ENCODE results near the gene WDR64.

Gene WDR64

DNA sequence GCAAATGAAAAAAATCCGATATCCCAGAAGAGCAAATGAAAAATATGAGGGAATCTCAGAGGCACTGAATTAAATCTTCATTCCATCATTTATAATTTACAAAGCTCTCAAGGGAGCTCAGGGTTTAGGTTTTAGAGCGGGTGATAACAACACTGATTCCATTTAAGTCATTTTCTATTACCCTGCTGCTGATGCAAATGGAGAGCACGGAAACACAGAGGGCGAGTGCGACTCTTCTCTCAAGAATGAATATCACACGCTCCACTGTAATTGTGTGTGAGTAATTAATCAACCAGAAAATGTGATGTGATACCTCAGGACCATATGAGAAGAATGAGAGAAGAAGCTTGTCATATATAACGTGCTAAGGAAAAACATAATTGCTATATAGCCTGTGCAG is 34.7 kb upstream of the WDR64 start:
- Mint-ChIP-seq H3K9me3 (no peaks in the 10 kb centered on the region), H3K27ac (no peak overlapping the region), H3K27me3 (no peaks in the 10 kb centered on the region), H3K36me3 (ENCODE audit: low read depth) (peaks cover 2% of the 10 kb centered on the region), H3K4me1 (peaks cover 12% of the 10 kb centered on the region), H3K4me3 (no peak overlapping the region)
- DNase-seq: no peak
- ATAC-seq: peak; percentile 21

GRCh38 chr1:241622669-241623068 is 29.4 kb upstream of the WDR64 start:
- Mint-ChIP-seq H3K27me3 (no peaks in the 10 kb centered on the region), H3K27ac (no peak overlapping the region), H3K9me3 (no peaks in the 10 kb centered on the region), H3K4me3 (no peak overlapping the region), H3K36me3 (ENCODE audit: low read depth) (peaks cover 5% of the 10 kb centered on the region), H3K4me1 (peaks cover 11% of the 10 kb centered on the region)
- no peak for ATAC-seq
- no peak for DNase-seq

DNA sequence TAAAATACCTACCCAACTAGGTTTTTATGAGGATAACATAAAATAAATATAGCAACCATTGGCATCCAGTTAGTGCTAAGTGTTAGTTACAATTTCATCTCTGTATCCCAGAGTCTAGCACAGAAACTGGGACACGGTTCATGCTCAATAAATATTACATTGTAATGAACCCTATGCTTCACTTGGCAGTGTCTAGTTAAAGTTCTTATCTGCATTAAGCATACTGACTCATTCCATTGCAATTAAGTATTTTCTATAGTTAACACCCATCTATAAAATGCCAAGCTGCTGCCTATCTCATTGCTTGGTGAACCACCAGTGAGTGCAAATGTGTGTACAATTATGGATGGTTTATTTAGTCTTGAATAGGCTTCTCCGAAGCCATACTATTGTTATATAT is 27.1 kb upstream of the WDR64 start:
- Mint-ChIP-seq H3K27me3 (no peaks in the 10 kb centered on the region), H3K36me3 (ENCODE audit: low read depth) (peaks cover 5% of the 10 kb centered on the region), H3K4me3 (no peak overlapping the region), H3K4me1 (peaks cover 24% of the 10 kb centered on the region), H3K27ac (no peak overlapping the region), H3K9me3 (no peaks in the 10 kb centered on the region)
- ATAC-seq (no peak), DNase-seq (no peak)

GRCh38 chr1:241627453-241628259 is 24.4 kb upstream of the WDR64 start:
- peak overlapping the region; percentile 37 for H3K4me3 Mint-ChIP-seq
- DNase-seq: peak; percentile 29
- H3K36me3 Mint-ChIP-seq (ENCODE audit: low read depth): peaks cover 12% of the 10 kb centered on the region
- ATAC-seq: peak; percentile 66
- peak overlapping the region; percentile 70 for H3K27ac Mint-ChIP-seq
- H3K9me3 Mint-ChIP-seq: no peaks in the 10 kb centered on the region
- H3K4me1 Mint-ChIP-seq: peaks cover 41% of the 10 kb centered on the region
- no peaks in the 10 kb centered on the region for H3K27me3 Mint-ChIP-seq

DNA sequence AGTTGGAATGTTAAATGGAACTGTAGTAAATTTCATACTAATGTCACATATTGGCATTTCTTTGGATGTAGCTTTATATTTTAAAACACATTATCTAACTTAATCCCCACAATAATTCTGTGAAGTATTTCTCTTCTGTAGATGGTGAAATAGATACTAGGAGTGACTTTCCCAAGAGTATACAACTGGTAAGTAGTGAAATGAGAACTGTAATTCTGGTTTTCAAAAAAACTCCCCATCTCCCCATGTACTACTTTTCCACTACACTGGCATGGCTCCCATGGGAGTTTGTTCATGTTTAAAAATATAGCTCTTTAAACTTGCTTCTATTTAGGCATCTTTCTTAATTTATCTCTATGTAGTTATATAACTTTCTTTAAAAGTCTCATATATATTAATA is 22.1 kb upstream of the WDR64 start:
- no peak for DNase-seq
- H3K4me3 Mint-ChIP-seq: no peak overlapping the region
- no peak overlapping the region for H3K27ac Mint-ChIP-seq
- no peaks in the 10 kb centered on the region for H3K9me3 Mint-ChIP-seq
- peaks cover 44% of the 10 kb centered on the region for H3K4me1 Mint-ChIP-seq
- H3K27me3 Mint-ChIP-seq: no peaks in the 10 kb centered on the region
- H3K36me3 Mint-ChIP-seq (ENCODE audit: low read depth): peaks cover 22% of the 10 kb centered on the region
- no peak for ATAC-seq

DNA sequence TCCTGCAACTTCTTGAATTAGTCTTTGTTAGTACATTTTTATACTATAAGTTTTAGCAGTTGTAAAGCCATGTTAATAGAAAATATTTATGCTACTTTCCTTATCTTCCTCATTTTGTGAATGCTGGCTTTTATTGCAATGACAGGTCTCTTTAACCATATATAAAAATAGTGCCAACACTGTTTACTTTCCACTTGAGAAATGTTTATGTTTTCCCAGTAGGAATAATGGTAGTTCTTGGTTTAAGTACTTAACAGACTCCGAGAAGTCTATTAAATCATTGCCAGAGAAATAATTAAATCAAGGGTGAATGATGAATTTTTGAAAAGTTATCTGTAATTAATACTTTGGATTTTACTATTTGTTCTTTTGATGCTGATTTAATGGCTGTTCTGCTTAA is 21.6 kb upstream of the WDR64 start:
- Mint-ChIP-seq H3K27me3 (no peaks in the 10 kb centered on the region), H3K36me3 (ENCODE audit: low read depth) (peaks cover 27% of the 10 kb centered on the region), H3K9me3 (no peaks in the 10 kb centered on the region), H3K4me3 (no peak overlapping the region), H3K4me1 (peaks cover 49% of the 10 kb centered on the region), H3K27ac (no peak overlapping the region)
- DNase-seq (no peak), ATAC-seq (no peak)

DNA sequence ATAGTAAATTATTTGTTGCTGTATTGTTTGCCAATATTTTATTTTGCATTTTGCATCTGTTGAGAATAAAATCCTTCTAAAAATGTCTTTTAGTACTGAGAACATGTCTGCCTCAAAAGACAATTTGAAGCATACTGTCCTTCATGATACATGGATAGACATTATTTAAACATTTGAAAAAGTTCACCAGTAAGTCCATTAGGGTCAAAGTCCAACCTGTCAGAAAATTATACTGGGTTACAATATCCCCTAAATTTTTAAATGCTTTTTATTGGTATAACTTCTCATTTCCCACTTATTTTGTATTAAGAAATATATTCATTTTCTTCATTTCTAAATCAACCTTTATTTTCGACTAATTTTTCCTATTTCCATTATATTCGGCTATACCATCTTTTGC is 21.2 kb upstream of the WDR64 start:
- Mint-ChIP-seq H3K4me3 (no peak overlapping the region), H3K4me1 (peaks cover 53% of the 10 kb centered on the region), H3K27ac (no peak overlapping the region), H3K9me3 (no peaks in the 10 kb centered on the region), H3K27me3 (no peaks in the 10 kb centered on the region), H3K36me3 (ENCODE audit: low read depth) (peaks cover 29% of the 10 kb centered on the region)
- DNase-seq: no peak
- ATAC-seq: no peak

DNA sequence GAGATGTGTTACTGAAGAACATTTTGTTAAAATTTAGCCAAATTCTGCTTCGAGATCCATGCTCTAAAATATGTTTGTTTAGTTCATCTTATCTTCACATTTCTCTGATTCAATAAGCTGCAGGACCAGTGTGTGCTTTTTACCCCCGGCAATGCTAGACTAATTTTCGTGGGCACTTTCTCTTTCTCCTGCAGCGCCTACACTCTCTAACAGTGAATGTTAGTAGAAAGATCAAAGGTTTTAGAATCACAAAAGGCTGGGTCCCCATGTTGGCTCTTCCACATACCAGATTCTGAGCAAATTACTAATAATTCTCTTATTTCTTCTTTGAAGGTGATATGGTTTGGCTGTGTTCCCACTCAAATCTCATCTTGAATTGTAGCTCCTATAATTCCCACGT is 20.4 kb upstream of the WDR64 start:
- no peaks in the 10 kb centered on the region for H3K9me3 Mint-ChIP-seq
- peaks cover 58% of the 10 kb centered on the region for H3K4me1 Mint-ChIP-seq
- H3K4me3 Mint-ChIP-seq: no peak overlapping the region
- H3K27me3 Mint-ChIP-seq: no peaks in the 10 kb centered on the region
- ATAC-seq: no peak
- DNase-seq: no peak
- peaks cover 32% of the 10 kb centered on the region for H3K36me3 Mint-ChIP-seq (ENCODE audit: low read depth)
- H3K27ac Mint-ChIP-seq: no peak overlapping the region

DNA sequence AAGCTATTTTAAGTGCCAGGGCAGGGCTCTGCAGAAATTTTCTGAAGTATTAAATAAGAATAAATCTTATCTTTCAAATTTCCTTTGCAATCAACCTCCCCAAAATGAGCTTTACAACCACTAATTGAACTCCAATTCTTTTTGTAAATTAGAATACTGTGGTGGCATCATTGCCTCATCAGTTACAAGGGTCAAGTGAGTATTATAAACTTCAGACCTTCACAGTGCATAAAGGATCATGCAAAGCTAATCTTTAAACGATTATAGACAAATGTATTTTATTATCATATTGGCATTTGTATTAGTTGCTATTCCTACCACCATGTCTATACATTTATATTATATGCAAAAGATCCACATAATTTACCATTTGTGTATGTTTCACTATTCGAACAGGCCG is 19.1 kb upstream of the WDR64 start:
- Mint-ChIP-seq H3K9me3 (no peaks in the 10 kb centered on the region), H3K4me3 (no peak overlapping the region), H3K36me3 (ENCODE audit: low read depth) (peaks cover 38% of the 10 kb centered on the region), H3K4me1 (peaks cover 64% of the 10 kb centered on the region), H3K27me3 (no peaks in the 10 kb centered on the region), H3K27ac (no peak overlapping the region)
- DNase-seq (no peak), ATAC-seq (no peak)

DNA sequence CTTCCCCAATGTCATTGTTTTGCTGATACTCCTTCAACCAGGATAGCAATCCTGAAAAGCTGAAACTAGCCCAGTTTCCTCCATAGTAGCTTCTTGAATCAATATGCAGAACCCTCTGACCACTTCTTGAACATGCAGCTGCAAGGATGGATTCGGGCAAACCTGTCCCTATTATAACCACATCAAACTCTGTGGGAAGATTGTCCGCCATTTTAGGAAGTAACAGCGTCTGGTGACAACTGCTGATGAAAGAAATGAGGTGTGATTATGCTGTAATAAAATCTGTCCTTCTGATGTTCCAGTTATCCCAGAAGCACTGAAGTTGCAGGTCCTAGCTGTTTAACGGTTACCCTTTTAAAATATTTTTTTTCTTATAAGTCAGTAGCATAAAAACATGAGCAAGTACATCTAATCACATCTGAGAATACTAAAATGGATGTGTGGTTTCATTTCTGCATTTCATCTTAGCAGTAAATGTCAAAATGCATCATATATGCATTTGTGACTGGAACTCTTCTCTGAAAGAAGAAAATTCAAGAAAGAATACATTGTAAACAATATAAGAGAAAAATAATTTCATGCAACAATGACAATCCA is 16.4 kb upstream of the WDR64 start:
- peak overlapping the region; percentile 2 for H3K27ac Mint-ChIP-seq
- H3K27me3 Mint-ChIP-seq: no peaks in the 10 kb centered on the region
- H3K9me3 Mint-ChIP-seq: no peaks in the 10 kb centered on the region
- ATAC-seq (no peak), DNase-seq (no peak)
- peak overlapping the region; percentile 37 for H3K4me3 Mint-ChIP-seq
- peaks cover 52% of the 10 kb centered on the region for H3K4me1 Mint-ChIP-seq
- peaks cover 43% of the 10 kb centered on the region for H3K36me3 Mint-ChIP-seq (ENCODE audit: low read depth)

- Mint-ChIP-seq H3K27ac (no peak overlapping the region), H3K4me1 (peaks cover 58% of the 10 kb centered on the region), H3K36me3 (ENCODE audit: low read depth) (peaks cover 43% of the 10 kb centered on the region), H3K4me3 (no peak overlapping the region), H3K9me3 (no peaks in the 10 kb centered on the region), H3K27me3 (no peaks in the 10 kb centered on the region)
- DNase-seq (no peak), ATAC-seq (no peak)
These were observed 15.8 kb upstream of the WDR64 start for GRCh38 chr1:241636291-241636690.

DNA sequence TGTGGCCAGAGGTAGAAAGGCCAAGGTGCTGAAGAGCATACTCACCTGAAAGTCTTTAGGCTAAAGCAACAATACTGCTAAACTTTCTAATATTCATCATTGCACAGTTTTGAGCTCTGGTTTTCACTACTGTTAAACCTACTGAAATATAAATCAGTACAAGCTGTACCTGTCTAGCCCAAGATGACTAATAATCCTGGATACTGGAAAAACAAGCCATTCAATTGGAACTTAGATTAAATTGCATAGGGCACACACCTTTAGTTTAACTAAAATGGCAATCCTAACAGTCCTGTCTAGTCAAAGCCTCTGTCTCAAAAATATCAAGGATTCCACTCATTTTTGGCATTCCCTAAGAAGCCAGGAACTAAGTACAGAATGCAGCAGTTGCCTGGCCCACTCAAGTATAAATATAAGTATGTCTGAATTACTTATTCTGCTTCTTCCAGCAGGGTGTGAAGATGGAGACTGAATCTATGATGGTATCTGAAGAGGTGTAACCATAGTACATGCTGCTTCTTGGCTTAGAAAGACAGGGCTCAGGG is 15.0 kb upstream of the WDR64 start:
- DNase-seq (no peak), ATAC-seq (no peak)
- peaks cover 52% of the 10 kb centered on the region for H3K4me1 Mint-ChIP-seq

DNA sequence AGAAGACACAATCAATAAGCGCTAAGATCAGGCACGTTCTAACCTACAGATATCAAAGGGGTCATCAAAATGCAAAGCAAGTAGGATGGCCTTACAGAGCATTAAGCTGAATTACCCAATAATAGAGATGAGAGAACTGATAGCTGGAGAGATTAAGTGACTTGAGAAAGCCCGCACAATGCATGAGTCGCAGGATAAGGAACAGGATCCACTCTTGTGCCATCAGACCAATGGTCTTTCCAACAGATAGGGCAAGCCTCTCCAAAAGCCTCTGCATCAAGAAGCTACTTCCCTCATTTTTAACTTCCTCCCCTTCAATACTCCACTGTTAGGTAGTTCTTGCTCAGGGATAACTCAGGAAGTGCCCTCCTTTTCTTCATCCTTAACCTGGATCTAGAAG is 14.5 kb upstream of the WDR64 start:
- no peak for DNase-seq
- Mint-ChIP-seq H3K27me3 (no peaks in the 10 kb centered on the region), H3K4me3 (peak overlapping the region; percentile 88), H3K36me3 (ENCODE audit: low read depth) (peaks cover 34% of the 10 kb centered on the region), H3K4me1 (peaks cover 47% of the 10 kb centered on the region), H3K9me3 (peaks cover 6% of the 10 kb centered on the region), H3K27ac (peak overlapping the region; percentile 15)
- no peak for ATAC-seq

More for the DNA sequence above, 15.0 kb upstream of the WDR64 start:
- Mint-ChIP-seq H3K9me3 (peaks cover 1% of the 10 kb centered on the region), H3K4me3 (peak overlapping the region; percentile 88), H3K27ac (peak overlapping the region; percentile 11), H3K27me3 (no peaks in the 10 kb centered on the region), H3K36me3 (ENCODE audit: low read depth) (peaks cover 36% of the 10 kb centered on the region)

DNA sequence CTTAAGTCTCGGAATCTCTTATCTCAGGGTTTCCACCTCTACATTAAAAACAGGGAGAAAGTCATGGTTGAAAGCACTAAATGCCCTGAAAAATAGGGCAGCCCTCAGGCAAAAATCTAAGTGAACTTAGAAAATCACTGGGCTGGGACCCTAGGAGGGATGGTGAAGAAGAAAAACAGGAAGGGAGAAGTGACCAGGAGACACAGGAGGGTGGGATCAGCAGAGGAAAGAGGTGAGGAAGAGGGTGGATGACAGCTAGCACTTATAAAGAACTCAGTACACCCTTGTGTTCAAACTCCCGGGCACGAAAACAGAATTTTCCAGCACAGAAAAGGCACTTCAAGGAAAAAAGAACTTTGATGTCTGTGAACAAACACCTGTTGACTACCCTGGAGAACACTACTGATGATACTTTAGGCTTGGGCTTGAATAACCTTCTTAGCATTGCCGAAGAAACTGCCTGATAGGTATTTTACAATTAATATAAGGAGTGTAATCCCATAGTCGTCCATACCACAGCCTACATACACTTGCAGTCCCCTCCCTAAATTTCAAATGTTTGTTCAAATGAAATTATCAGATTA is 13.9 kb upstream of the WDR64 start:
- Mint-ChIP-seq H3K27ac (peak overlapping the region; percentile 15), H3K36me3 (ENCODE audit: low read depth) (peaks cover 34% of the 10 kb centered on the region), H3K27me3 (no peaks in the 10 kb centered on the region), H3K9me3 (peaks cover 8% of the 10 kb centered on the region), H3K4me3 (peak overlapping the region; percentile 88), H3K4me1 (peaks cover 47% of the 10 kb centered on the region)
- DNase-seq (no peak), ATAC-seq (no peak)

Data from activated naive CD8-positive, alpha-beta T cell treated with anti-CD3 and anti-CD28 coated beads, Interleukin-2, amount 50 U/mL, for 24 hours (primary cell).